GM19452 (cell line): Measurements from ENCODE around the gene MGAT2.
"Not testable (repeated sequence)": the region's sequence is repeated elsewhere in the genome, so short reads cannot be mapped to it uniquely, and the experiment has no call there.

Source experiments
- ATAC-seq: cut with Tn5 transposase; IDR thresholded peaks from one replicate; pipeline ENCODE4 v1.9.1; 2021; ENCODE audit not compliant: unreplicated experiment

Gene MGAT2

DNA sequence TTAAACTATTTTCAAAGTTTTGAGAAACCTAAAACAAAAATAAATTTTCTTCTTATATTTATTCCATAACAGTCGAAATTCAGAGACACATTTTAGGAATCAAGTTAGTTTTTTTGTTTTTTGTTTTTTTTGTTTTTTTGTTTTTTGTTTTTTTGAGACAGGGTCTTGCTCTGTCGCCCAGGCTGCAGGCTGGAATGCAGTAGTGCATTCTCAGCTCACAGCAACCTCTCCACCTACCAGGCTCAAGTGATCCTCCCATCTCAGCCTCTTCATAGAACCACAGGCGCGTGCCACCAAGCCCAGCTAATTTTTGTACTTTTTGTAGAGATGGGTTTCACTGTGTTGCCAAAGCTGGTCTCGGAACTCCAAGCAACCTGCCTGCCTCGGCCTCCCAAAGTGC, 32.9 kb downstream of the MGAT2 start:
- no peak for ATAC-seq

DNA sequence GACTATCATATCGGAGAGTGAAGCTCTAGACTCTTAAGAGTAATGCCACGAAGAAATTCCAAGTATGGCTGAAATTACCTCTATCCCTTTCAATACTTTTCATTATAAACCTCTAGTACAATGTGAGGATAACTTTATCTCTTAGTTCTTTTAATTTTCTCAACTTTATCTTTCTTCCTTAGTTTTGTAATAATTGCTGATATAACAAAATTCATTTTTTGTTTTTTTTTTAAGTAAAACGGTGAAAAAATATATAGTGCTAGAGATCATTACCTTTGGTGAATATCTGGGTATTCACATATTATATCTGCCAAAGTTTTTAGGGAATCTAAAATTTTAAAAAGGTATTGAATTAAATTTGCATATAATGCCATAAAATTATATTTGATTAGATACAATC, 33.9 kb downstream of the MGAT2 start:
- ATAC-seq, result no peak

DNA sequence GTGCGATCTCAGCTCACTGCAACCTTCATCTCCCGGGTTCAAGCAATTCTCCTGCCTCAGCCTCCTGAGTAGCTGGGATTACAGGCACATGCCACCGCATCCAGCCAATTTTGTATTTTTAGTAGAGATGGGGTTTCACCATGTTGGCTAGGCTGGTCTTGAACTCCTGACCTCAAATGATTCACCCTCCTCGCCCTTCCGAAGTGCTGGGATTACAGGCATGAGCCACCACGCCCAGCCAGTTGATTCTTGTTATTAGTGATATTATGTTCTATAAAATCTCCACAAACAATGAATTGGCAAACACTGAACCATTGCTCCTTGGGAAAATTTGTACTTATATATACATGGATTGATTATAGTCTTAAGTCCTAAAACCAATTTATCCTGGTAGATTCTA, 36.9 kb downstream of the MGAT2 start:
- not testable (repeated sequence) for ATAC-seq

DNA sequence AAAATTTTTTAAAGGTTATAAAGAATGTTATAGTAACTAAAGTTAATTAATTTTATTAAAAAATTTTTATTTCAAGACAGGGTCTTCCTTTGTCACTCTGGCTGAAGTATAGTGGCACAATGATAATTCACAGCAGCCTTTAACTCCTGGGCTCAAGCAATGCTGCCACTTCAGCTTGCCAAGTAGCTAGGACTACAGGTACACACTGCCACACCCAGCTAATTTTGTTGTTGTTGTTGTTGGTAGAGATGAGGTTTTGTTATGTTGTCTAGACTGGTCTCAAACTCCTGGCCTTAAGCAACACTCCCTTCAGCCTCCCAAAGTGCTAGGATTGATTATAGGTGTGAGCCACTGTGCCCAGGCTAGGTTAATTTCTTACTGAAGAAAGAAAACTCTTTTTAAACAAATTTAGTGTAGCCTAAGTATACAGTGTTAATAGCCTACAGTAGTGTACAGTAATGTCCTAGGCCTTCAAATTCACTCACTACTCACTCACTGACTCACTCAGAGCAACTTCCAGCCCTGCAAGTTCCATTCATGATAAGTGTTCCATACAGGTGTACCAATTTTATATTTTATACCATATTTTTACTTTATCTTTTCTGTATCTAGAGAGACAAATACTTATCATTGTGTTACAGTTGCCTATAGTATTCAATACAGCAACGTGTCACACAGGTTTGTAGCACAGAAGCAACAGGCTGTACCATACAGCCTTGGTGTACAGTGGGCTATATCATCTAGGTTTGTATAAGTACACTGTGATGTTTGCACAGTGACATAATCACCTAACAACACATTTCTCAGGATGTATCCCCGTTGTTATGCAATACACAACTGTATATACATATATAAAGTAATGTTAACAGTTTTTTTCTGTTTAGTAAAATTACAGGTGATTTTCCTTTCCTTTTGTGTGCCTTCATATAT, 39.2 kb downstream of the MGAT2 start:
- ATAC-seq, result no peak

DNA sequence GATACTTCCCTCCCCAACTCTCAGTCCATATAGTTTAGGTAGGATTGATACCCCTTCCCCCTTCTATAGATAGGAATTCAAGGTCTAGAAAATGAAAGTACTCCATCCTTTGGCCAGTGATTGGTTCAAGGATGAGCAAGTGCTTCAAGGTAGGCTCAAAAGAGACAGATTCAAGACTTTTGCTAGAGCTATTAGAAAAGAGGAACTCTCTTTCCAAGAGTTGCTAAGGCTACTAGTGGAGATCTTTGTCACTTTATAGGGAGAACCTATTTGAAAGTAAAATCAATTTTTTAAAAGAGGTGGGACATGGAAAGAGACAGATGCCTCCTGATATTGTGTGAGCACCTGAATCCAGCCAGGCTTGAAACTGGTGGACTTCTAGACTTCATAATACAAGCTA, 49.9 kb downstream of the MGAT2 start:
- no peak for ATAC-seq
